Urinary bladder (tissue), 4 donors: Measurements from ENCODE around the gene TARDBP. TPM values are rescaled to one million over a fixed set of nuclear protein-coding genes. Genes with fewer than 3 reads are reported as not detected.

Experiments used
- DNase-seq: peaks from one replicate; pipeline ENCODE4 v3.0.0-alpha.2; 2015; ENCODE audit errors: extremely low spot score
- H3K27ac ChIP-seq: one replicate; pipeline ENCODE4 v1.5.1; 2013; ENCODE audit warnings: low read depth, mild to moderate bottlenecking, moderate library complexity
- H3K36me3 ChIP-seq: one replicate; pipeline ENCODE4 v1.6.1; 2013; ENCODE audit warnings: mild to moderate bottlenecking, moderate library complexity; ENCODE audit not compliant: insufficient read depth
- H3K4me1 ChIP-seq: one replicate; pipeline ENCODE4 v1.6.1; 2013; ENCODE audit warnings: mild to moderate bottlenecking, moderate library complexity; ENCODE audit not compliant: insufficient read depth
- H3K4me3 ChIP-seq: one replicate; pipeline ENCODE4 v1.5.1; 2013; ENCODE audit warnings: low read depth, low read length
- WGBS: extraction: QIAGEN DNeasy Blood & Tissue Kit; methylation state at CpG from one replicate; pipeline ENCODE4 v1.1.7; 2013; 5-methylcytosine and 5-hydroxymethylcytosine counted together
- polyA plus RNA-seq: library from polyadenylated mRNA; stranded (reverse); fragments of 200-250 nt; gene quantifications from one replicate; pipeline ENCODE4 v1.2.3, GENCODE V29; 2013
- total RNA-seq: library from RNA; depleted of rRNA; stranded (reverse); fragments of >200 nt; gene quantifications from one replicate; pipeline ENCODE4 v1.2.3, GENCODE V29; 2014
- donor health status: healthy with polysubstance abuse.
- donor health status: healthy.

TARDBP gene
- total and polyA plus RNA-seq, 2 donors = 108 to 144 TPM

- H3K4me3 ChIP-seq = no peak overlapping the region
- WGBS = 58% methylated on average over 10 of the region's 10 CpGs
- no peak for DNase-seq
Measured at GRCh38 chr1:11053758-11054137, 41.3 kb downstream of the TARDBP start.

GRCh38 chr1:11054181-11054580, 41.7 kb downstream of the TARDBP start:
- Histone ChIP-seq H3K36me3 (peaks cover 2% of the 10 kb centered on the region), H3K4me3 (no peak overlapping the region), H3K4me1 (no peaks in the 10 kb centered on the region), H3K27ac (no peak overlapping the region)
- DNase-seq = no peak
- 82% methylated on average over 7 of the region's 7 CpGs for WGBS

More at GRCh38 chr1:11053758-11054137, 41.3 kb downstream of the TARDBP start:
- peaks cover 2% of the 10 kb centered on the region for H3K36me3 ChIP-seq
- no peak overlapping the region for H3K27ac ChIP-seq
- H3K4me1 ChIP-seq = no peaks in the 10 kb centered on the region

GRCh38 chr1:11054666-11055065, 42.2 kb downstream of the TARDBP start:
- WGBS = 88% methylated on average over 22 of the region's 22 CpGs
- H3K4me3 ChIP-seq = no peak overlapping the region

GRCh38 chr1:11055676-11056075, 43.2 kb downstream of the TARDBP start:
- no peak overlapping the region for H3K4me3 ChIP-seq
- H3K27ac ChIP-seq = no peak overlapping the region
- H3K36me3 ChIP-seq = peaks cover 2% of the 10 kb centered on the region
- DNase-seq = no peak
- H3K4me1 ChIP-seq = no peaks in the 10 kb centered on the region
- 93% methylated on average over 12 of the region's 12 CpGs for WGBS

More at GRCh38 chr1:11054666-11055065, 42.2 kb downstream of the TARDBP start:
- Histone ChIP-seq H3K36me3 (peaks cover 2% of the 10 kb centered on the region), H3K4me1 (no peaks in the 10 kb centered on the region), H3K27ac (no peak overlapping the region)
- DNase-seq = no peak

GRCh38 chr1:11056504-11056903, 44.0 kb downstream of the TARDBP start:
- DNase-seq = no peak
- Histone ChIP-seq H3K36me3 (peaks cover 2% of the 10 kb centered on the region), H3K4me3 (no peak overlapping the region), H3K4me1 (peaks cover 3% of the 10 kb centered on the region), H3K27ac (no peak overlapping the region)
- WGBS = 84% methylated on average over 7 of the region's 7 CpGs

- H3K4me3 ChIP-seq = no peak overlapping the region
- peaks cover 3% of the 10 kb centered on the region for H3K4me1 ChIP-seq
- no peak overlapping the region for H3K27ac ChIP-seq
- 94% methylated on average over 8 of the region's 8 CpGs for WGBS
- peaks cover 2% of the 10 kb centered on the region for H3K36me3 ChIP-seq
- DNase-seq = no peak
Measured at GRCh38 chr1:11057477-11057876, 45.0 kb downstream of the TARDBP start.

- Histone ChIP-seq H3K27ac (no peak overlapping the region), H3K4me1 (peaks cover 3% of the 10 kb centered on the region), H3K36me3 (peaks cover 2% of the 10 kb centered on the region), H3K4me3 (no peak overlapping the region)
- 94% methylated on average over 14 of the region's 14 CpGs for WGBS
- no peak for DNase-seq
Measured at GRCh38 chr1:11058026-11058425, 45.6 kb downstream of the TARDBP start.

GRCh38 chr1:11058595-11059154, 46.2 kb downstream of the TARDBP start:
- peak overlapping the region; percentile 66 for H3K4me3 ChIP-seq
- DNase-seq = no peak
- 53% methylated on average over 28 of the region's 28 CpGs for WGBS
- H3K4me1 ChIP-seq = peaks cover 3% of the 10 kb centered on the region
- peaks cover 2% of the 10 kb centered on the region for H3K36me3 ChIP-seq
- no peak overlapping the region for H3K27ac ChIP-seq

- WGBS = under 1% methylated on average over 67 of the region's 72 CpGs
- Histone ChIP-seq H3K36me3 (peaks cover under 1% of the 10 kb centered on the region), H3K27ac (no peak overlapping the region), H3K4me1 (peaks cover 3% of the 10 kb centered on the region), H3K4me3 (peak overlapping the region; percentile 66)
- no peak for DNase-seq
Measured at GRCh38 chr1:11059155-11059967, 46.9 kb downstream of the TARDBP start.

GRCh38 chr1:11059968-11060830, 47.7 kb downstream of the TARDBP start, which contains the start of gene SRM:
TSS of gene SRM (minus strand) at chr1:11060018. CDS start at chr1:11059943, 75 bp downstream.
- H3K27ac ChIP-seq = no peak within 1 kb of the TSS

GRCh38 chr1:11061652-11062365, 49.4 kb downstream of the TARDBP start:
- 70% methylated on average over 5 of the region's 5 CpGs for whole genome bisulfite sequencing
- H3K36me3 ChIP-seq = no peaks in the 10 kb centered on the region
- H3K4me3 ChIP-seq = no peak overlapping the region
- peaks cover 3% of the 10 kb centered on the region for H3K4me1 ChIP-seq
- H3K27ac ChIP-seq = no peak overlapping the region
- no peak for DNase-seq

More at GRCh38 chr1:11059968-11060830, 47.7 kb downstream of the TARDBP start, which contains the start of gene SRM:
- peak within 1 kb of the TSS; percentile 66 for H3K4me3 ChIP-seq
- WGBS = under 1% methylated on average over 81 of the region's 83 CpGs
- DNase-seq = peak; percentile 50
- peaks cover 3% of the 10 kb centered on the region for H3K4me1 ChIP-seq
- no peaks in the 10 kb centered on the region for H3K36me3 ChIP-seq

- Histone ChIP-seq H3K36me3 (no peaks in the 10 kb centered on the region), H3K4me1 (peaks cover 3% of the 10 kb centered on the region), H3K4me3 (no peak overlapping the region), H3K27ac (no peak overlapping the region)
- 82% methylated on average over 3 of the region's 3 CpGs for WGBS
- DNase-seq = no peak
Measured at GRCh38 chr1:11062965-11063401, 50.5 kb downstream of the TARDBP start.
